ENCODE measurements around the gene SEMA5A. TPM values are rescaled to one million over a fixed set of nuclear protein-coding genes. Genes with fewer than 3 reads are reported as not detected.

SEMA5A gene
- total RNA-seq, 2 experiments from 2014 or later: 1.1 to 1.7 TPM

GRCh38 chr5:9059920-9060691 is 485.8 kb downstream of the SEMA5A start:
- H3K27me3 Mint-ChIP-seq: no peaks in the 10 kb centered on the region
- no peak overlapping the region for H3K27ac Mint-ChIP-seq
- H3K4me3 Mint-ChIP-seq: no peak overlapping the region
- DNase-seq: no peak
- ChIA-PET POLR2A (no interaction called here), CTCF (no interaction called here)
- no peaks in the 10 kb centered on the region for H3K36me3 Mint-ChIP-seq (ENCODE audit: low read depth)
- H3K4me1 Mint-ChIP-seq: no peaks in the 10 kb centered on the region
- H3K9me3 Mint-ChIP-seq: peaks cover 13% of the 10 kb centered on the region

- POLR2A ChIA-PET: no interaction called here
- H3K4me1 Mint-ChIP-seq: no peaks in the 10 kb centered on the region
- peaks cover 13% of the 10 kb centered on the region for H3K9me3 Mint-ChIP-seq
- H3K4me3 Mint-ChIP-seq: no peak overlapping the region
- no peak overlapping the region for H3K27ac Mint-ChIP-seq
- CTCF ChIA-PET: no interaction called here
- H3K27me3 Mint-ChIP-seq: no peaks in the 10 kb centered on the region
- no peaks in the 10 kb centered on the region for H3K36me3 Mint-ChIP-seq (ENCODE audit: low read depth)
- DNase-seq: no peak
Measured at GRCh38 chr5:9058666-9059065, 487.2 kb downstream of the SEMA5A start.

DNA sequence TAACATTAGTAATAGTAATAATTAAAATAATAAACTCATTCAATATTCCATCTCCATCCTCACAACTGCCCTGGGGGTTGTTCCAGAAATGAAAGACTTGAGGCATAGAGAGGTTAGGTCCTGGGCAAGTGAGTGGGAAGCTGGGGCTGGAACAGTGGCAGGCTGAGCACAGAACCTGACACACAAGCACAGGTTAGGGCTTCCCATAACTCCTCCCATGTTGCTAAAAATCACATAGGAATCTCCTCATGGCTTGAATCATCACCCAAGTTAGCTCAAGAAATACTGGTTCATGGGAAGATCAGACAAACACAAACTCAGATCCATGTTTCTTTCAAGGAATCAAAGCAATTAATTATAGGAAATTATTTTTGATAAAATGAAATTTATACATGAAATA is 487.7 kb downstream of the SEMA5A start:
- Mint-ChIP-seq H3K27me3 (no peaks in the 10 kb centered on the region), H3K9me3 (peaks cover 11% of the 10 kb centered on the region), H3K36me3 (ENCODE audit: low read depth) (no peaks in the 10 kb centered on the region), H3K4me3 (no peak overlapping the region), H3K4me1 (no peaks in the 10 kb centered on the region), H3K27ac (no peak overlapping the region)
- POLR2A ChIA-PET: no interaction called here
- CTCF ChIA-PET: no interaction called here
- no peak for DNase-seq

DNA sequence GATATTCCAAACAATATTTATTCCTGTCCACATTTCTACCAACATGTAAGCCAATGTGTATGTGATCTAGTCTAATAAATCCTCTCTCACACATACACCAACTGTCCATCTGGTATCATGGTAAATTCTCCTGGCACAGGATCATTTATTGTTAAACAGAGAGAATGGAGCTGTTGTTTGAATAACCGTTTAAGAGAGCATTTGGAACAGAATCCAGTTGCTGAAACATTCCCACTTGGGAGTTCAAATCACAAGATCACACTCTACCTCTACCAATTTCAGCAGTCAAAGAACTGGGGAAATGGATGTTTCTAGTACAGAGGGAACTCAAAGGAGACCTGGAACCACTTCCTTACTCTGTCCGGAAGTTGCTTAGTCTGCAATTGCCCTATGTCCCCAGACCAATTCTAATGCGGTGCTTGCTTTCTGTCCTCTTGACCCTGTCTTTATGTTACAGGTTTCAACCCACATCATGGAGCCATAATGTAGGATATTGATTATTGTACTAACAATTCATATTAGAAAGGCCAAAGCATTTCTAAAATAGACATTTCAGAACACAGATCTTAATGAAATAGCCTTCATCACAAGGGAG is 488.4 kb downstream of the SEMA5A start:
- DNase-seq: no peak
- Mint-ChIP-seq H3K36me3 (ENCODE audit: low read depth) (no peaks in the 10 kb centered on the region), H3K4me3 (no peak overlapping the region), H3K27ac (no peak overlapping the region), H3K27me3 (no peaks in the 10 kb centered on the region), H3K9me3 (peaks cover 8% of the 10 kb centered on the region), H3K4me1 (no peaks in the 10 kb centered on the region)
- ChIA-PET POLR2A (no interaction called here), CTCF (no interaction called here)

- Mint-ChIP-seq H3K4me1 (no peaks in the 10 kb centered on the region), H3K36me3 (ENCODE audit: low read depth) (no peaks in the 10 kb centered on the region), H3K4me3 (no peak overlapping the region), H3K27me3 (no peaks in the 10 kb centered on the region), H3K9me3 (peaks cover 10% of the 10 kb centered on the region), H3K27ac (no peak overlapping the region)
- ChIA-PET POLR2A (no interaction called here), CTCF (no interaction called here)
- no peak for DNase-seq
Measured at GRCh38 chr5:9056046-9056445, 489.8 kb downstream of the SEMA5A start.

DNA sequence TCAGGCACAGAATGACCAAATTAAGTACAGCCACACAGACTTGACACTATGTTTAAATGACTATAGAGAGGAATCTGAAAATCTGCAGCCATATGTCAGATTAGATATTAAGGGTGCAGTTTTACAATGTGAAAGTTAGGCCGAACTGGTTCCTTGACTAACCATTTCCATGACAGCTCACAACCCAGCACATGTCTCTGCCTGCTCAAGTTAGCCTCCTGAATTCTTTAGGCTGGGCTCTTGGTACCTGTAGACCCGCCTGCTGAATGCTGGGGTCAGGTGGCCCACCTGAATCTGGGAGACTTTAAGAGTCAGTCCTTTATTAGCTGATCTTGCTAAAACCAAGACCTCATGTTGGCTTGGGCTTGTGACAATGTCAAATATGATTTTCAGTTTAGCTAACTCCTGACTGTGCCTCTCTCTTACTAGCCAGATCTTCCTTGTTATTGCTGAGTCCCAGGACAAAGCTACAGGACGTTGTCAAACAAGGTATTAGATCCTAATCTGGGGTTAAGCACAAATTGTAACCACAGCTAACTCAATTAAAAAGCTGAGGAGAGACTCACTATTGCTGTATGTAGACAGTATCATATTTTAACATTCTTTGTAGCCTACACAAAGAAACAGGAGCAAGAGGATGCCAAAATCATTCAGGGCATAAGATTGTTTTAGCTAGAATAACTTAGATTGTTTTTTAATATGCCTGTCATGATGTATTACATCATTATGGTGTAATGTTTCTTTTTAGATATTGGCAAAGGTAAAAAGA is 490.9 kb downstream of the SEMA5A start:
- Mint-ChIP-seq H3K4me3 (no peak overlapping the region), H3K36me3 (ENCODE audit: low read depth) (no peaks in the 10 kb centered on the region), H3K9me3 (peaks cover 8% of the 10 kb centered on the region), H3K27me3 (no peaks in the 10 kb centered on the region), H3K4me1 (no peaks in the 10 kb centered on the region), H3K27ac (no peak overlapping the region)
- POLR2A ChIA-PET: no interaction called here
- no peak for DNase-seq
- CTCF ChIA-PET: no interaction called here

DNA sequence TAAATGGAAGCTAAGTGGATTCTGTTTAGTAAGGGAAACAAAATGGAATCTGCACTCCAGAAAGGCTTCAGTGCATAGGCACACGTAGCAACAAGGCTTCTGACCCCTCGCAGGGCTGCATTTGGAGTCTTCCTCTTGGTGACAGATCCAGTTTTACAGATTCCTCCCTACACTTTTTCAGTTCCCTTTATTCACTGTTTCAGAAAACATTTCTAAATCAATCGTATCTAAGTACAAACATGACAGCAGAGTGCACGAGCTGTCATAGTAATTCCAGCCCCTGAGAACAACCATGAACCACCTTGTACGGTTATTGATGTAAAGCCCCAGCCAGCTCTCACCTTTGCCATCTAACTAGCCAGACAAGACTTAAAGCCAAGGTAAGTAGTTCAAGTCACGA is 491.6 kb downstream of the SEMA5A start:
- POLR2A ChIA-PET: no interaction called here
- Mint-ChIP-seq H3K4me1 (no peaks in the 10 kb centered on the region), H3K9me3 (peaks cover 12% of the 10 kb centered on the region), H3K36me3 (ENCODE audit: low read depth) (no peaks in the 10 kb centered on the region), H3K27me3 (no peaks in the 10 kb centered on the region), H3K27ac (no peak overlapping the region), H3K4me3 (no peak overlapping the region)
- CTCF ChIA-PET: no interaction called here
- no peak for DNase-seq

- Mint-ChIP-seq H3K9me3 (peaks cover 13% of the 10 kb centered on the region), H3K4me1 (no peaks in the 10 kb centered on the region), H3K4me3 (no peak overlapping the region), H3K27ac (no peak overlapping the region), H3K27me3 (no peaks in the 10 kb centered on the region), H3K36me3 (ENCODE audit: low read depth) (no peaks in the 10 kb centered on the region)
- no peak for DNase-seq
- CTCF ChIA-PET: no interaction called here
- POLR2A ChIA-PET: no interaction called here
Measured at GRCh38 chr5:9052421-9052820, 493.5 kb downstream of the SEMA5A start.

DNA sequence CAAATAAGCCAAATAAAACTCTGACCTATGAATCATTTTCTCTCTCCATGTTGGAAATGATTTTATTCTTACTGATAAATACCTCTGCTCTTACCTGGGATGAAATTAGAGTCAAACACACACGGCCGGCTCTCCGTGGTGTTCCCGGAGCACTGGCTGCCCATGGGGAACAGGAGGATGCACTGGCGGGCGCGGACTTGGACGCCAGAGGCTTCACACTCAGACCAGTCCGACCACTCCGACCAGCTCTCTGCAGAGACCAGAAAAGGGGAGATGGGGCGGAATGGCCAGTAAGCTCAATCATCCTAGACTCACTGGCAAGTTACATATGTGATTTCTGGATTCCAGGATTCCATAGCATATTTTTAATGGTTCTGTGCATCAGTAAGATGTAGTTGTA is 494.1 kb downstream of the SEMA5A start:
- Mint-ChIP-seq H3K4me1 (no peaks in the 10 kb centered on the region), H3K4me3 (no peak overlapping the region), H3K9me3 (peaks cover 13% of the 10 kb centered on the region), H3K27ac (no peak overlapping the region), H3K27me3 (no peaks in the 10 kb centered on the region), H3K36me3 (ENCODE audit: low read depth) (no peaks in the 10 kb centered on the region)
- ChIA-PET POLR2A (no interaction called here), CTCF (no interaction called here)
- no peak for DNase-seq

- Mint-ChIP-seq H3K4me1 (no peaks in the 10 kb centered on the region), H3K27ac (no peak overlapping the region), H3K4me3 (no peak overlapping the region), H3K27me3 (no peaks in the 10 kb centered on the region), H3K36me3 (ENCODE audit: low read depth) (no peaks in the 10 kb centered on the region), H3K9me3 (peaks cover 10% of the 10 kb centered on the region)
- no peak for DNase-seq
- ChIA-PET CTCF (no interaction called here), POLR2A (no interaction called here)
Measured at GRCh38 chr5:9047932-9048331, 497.9 kb downstream of the SEMA5A start.

GRCh38 chr5:9046756-9047481 is 499.0 kb downstream of the SEMA5A start:
- no peak overlapping the region for H3K4me3 Mint-ChIP-seq
- no peak for DNase-seq
- H3K36me3 Mint-ChIP-seq (ENCODE audit: low read depth): no peaks in the 10 kb centered on the region

GRCh38 chr5:9045946-9046345 is 499.9 kb downstream of the SEMA5A start:
- Mint-ChIP-seq H3K27me3 (no peaks in the 10 kb centered on the region), H3K36me3 (ENCODE audit: low read depth) (no peaks in the 10 kb centered on the region), H3K4me1 (no peaks in the 10 kb centered on the region), H3K9me3 (peaks cover 9% of the 10 kb centered on the region), H3K27ac (no peak overlapping the region), H3K4me3 (no peak overlapping the region)
- ChIA-PET POLR2A (no interaction called here), CTCF (no interaction called here)
- DNase-seq: no peak

More at GRCh38 chr5:9046756-9047481, 499.0 kb downstream of the SEMA5A start:
- no peak overlapping the region for H3K27ac Mint-ChIP-seq
- H3K27me3 Mint-ChIP-seq: no peaks in the 10 kb centered on the region
- ChIA-PET CTCF (no interaction called here), POLR2A (no interaction called here)
- H3K9me3 Mint-ChIP-seq: peaks cover 9% of the 10 kb centered on the region
- H3K4me1 Mint-ChIP-seq: no peaks in the 10 kb centered on the region

DNA sequence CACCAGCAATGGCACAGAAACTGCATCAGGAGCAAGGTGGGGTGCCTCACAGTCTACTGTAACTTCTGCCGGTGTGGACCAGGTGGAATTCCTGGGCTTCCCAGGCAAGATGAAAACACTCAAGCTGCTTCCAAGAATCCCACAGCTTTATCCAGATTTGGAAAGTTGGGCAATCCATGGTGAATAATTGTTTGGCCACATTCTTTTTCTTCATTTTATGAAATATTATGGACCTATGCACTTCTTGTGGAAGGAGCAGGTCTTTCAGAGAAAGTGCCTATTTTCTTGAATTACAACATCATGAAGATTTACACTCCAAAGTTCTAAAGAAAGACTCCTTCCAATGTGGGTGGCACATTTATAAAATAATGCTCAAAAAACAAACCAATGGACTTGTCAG is 503.6 kb downstream of the SEMA5A start:
- ChIA-PET CTCF (no interaction called here), POLR2A (no interaction called here)
- Mint-ChIP-seq H3K27me3 (no peaks in the 10 kb centered on the region), H3K9me3 (peaks cover 4% of the 10 kb centered on the region), H3K27ac (no peak overlapping the region), H3K36me3 (ENCODE audit: low read depth) (no peaks in the 10 kb centered on the region), H3K4me1 (no peaks in the 10 kb centered on the region), H3K4me3 (no peak overlapping the region)
- DNase-seq: no peak

Measured in activated CD4-positive, alpha-beta memory T cell treated with anti-CD3 and anti-CD28 coated beads, Interleukin-2, amount 10 ng/mL, durations not matched to agents 7 days and 5 days (primary cell).